GM20000 (cell line): ENCODE data around the gene GPR15.

Source experiments
- DNase-seq: peaks from one replicate; pipeline ENCODE4 v3.0.0; 2012; ENCODE audit warnings: low spot score
- CTCF ChIP-seq: IDR thresholded peaks from 2 replicates; pipeline ENCODE4 v1.5.1; 2012; ENCODE audit warnings: mild to moderate bottlenecking, control low read depth; ENCODE audit errors: extremely low read depth, missing control alignments

GPR15 gene

DNA sequence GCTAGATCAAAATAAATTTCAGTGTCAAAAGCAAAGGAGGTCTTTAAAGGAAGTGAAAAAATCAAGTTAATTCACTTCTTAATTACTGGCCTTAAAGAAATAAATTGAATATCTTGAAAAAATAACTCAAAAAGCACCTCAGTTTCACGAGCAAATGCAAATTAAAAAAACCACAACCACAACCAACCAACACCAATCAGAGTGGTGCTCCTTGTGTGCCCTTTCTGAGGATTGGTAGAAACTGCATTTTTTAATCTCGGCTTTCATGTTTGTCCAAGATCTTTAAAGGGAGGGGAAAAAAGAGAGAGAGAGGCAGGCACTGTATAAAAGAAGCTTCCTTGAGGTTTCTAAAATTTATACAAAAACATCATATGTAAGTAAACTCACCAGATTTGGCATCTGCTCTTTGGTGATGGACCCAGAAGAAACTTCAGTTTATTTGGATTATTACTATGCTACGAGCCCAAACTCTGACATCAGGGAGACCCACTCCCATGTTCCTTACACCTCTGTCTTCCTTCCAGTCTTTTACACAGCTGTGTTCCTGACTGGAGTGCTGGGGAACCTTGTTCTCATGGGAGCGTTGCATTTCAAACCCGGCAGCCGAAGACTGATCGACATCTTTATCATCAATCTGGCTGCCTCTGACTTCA is at the start of gene GPR15:
Gene GPR15 (plus strand): TSS at position 357 of the 653 bp plus-strand sequence. CDS start 56 bp downstream, at position 413.
- TF ChIP-seq CTCF: no peak
- DNase-seq: no peak

DNA sequence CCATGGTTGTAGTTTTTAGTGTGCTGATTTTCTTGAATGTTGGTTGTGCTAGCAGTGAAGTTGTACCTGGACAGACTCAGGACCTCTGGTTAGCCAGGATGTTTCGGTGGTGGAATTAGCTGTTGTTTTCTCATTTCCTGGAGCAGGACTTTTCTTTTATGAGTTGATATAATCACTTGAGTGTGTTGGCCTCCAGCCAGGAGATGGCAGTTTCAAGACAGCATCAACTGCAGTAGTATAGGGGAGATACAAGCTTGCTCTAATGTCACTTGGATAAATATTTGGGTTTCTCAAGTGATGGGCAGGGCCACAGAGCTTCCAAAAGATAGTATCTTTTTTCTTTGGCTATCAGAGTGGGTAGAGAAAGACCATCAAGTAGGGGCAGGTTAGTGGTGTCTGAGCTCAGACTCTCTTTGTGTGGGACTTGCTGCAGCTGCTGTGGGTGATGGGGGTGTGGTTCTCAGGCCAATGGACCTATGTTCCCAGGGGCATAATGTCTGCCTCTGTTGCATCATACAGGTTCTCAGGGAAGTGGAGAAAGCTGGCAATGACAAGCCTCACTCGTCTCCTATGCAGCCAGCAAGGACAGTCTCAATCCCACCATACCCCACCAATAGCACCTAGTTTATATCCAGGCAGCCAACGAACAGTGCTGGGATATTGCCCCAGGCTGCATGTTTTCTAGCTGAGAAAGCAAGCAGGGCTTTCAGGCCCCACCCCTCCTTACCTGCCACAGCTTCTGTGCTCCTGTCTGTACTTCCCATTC is 48.9 kb upstream of the GPR15 start:
- no peak for TF ChIP-seq CTCF
- DNase-seq: no peak

DNA sequence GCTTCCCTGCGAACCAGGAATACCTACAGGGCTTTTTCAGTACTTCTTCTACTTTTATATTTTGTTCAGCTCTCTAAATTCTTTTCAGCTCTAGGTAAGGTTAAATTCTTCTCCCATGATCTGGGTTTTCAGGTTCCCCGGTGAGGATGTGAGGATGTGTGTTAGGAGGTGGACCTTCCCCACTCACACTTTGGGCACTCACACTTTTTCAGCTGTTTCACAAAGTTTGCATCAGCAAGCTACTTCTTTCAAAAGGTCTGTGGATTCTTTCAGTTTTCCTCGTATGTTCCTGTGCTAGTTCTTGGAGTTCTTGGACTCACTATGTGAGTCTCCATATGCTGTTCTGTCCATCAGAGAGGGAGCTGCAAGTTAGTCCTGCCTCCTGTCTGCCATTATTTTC is 48.2 kb upstream of the GPR15 start:
- no peak for DNase-seq
- no peak for TF ChIP-seq CTCF

DNA sequence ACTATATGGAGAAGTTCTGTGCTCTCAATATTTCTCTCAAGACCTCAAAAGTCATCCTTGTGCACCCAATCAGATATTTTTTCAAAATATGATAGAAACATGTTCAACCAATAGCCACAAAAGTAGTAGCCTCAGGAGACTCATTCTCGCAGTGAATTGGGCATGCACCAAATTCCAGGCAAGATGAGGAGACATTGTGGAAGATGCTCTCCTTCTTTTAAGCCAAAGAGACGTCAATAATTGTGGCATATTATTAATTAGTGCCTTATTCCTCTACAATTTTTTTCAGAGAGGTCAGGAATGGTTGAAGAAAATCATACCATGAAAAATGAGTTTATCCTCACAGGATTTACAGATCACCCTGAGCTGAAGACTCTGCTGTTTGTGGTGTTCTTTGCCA is 34.4 kb upstream of the GPR15 start, which contains the start of gene OR5K2:
Gene OR5K2 (plus strand): TSS at position 301 of the 400 bp plus-strand sequence. CDS start 0 bp downstream, at position 301.
- TF ChIP-seq CTCF: no peak
- no peak for DNase-seq

DNA sequence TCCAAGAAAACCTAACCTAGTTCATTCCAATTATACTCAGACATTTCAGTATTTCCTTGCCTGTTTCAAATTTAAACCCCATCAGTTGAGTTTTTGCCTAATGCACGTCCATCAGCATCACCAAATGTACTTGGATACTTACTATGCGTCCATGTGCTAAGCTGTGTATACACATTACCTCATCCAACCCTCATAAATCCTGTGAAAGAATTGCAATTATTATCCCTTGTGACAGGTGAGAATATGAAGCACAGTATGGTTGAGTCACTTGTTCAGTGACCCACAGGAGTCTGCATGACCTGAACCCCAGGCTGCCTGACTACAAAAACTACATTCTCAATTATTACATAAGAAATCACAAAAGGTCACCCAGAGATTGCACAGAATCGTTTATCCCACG is 31.8 kb upstream of the GPR15 start:
- no peak for DNase-seq
- no peak for TF ChIP-seq CTCF

DNA sequence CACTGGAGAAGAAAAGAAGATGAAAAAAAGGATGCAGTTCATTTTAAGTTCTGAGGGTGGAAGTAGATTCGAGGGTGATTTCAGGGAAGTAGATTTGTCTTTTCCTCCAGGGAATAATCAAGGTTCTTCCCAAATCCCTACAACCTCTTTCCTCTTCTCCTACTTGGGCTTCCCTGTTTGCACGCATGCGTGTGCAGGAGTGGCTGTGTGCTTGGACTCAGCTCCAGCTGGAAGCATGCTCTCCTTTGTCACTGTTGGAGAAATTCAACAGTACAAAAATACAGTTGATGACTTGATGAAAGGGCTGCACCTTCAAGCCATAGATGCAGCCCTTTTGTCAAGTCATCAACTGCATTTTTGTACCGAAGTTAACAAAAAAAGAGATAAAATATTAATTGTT is 30.5 kb upstream of the GPR15 start:
- DNase-seq: no peak
- TF ChIP-seq CTCF: no peak

GRCh38 chr3:98501863-98502576 is 29.8 kb upstream of the GPR15 start:
- DNase-seq: no peak
- no peak for TF ChIP-seq CTCF
